Testis (tissue), 2 donors: Measurements from ENCODE around the gene BAX.

Experiments used
- CTCF ChIP-seq, 3 experiments: fragments of 450-650 bp in 2 of 3; fragments of 200-600 bp in 1 of 3; sonication (generic) in 1 of 3; IDR thresholded peaks; one replicate each; pipeline ENCODE4 v1.5.1; 2016 to 2019; ENCODE audit warnings: antibody characterized with exemption in 3 of 3, mild to moderate bottlenecking in 2 of 3, moderate library complexity in 1 of 3
- POLR2A ChIP-seq: fragments of 450-650 bp; IDR thresholded peaks from one replicate; pipeline ENCODE4 v1.6.1; 2017; ENCODE audit warnings: antibody characterized with exemption, mild to moderate bottlenecking, moderate library complexity

- TF ChIP-seq CTCF (IDR thresholded peaks at IDR 0.05) (no peak), POLR2A (no peak)
Observed at GRCh38 chr19:48959341-48960239, 4.9 kb downstream of the BAX start.
